ENCODE measurements around the gene DNPH1. TPM values are rescaled to one million over a fixed set of nuclear protein-coding genes. Genes with fewer than 3 reads are reported as not detected.

DNPH1 gene
- total RNA-seq, 1 donor: 21.6 TPM

DNA sequence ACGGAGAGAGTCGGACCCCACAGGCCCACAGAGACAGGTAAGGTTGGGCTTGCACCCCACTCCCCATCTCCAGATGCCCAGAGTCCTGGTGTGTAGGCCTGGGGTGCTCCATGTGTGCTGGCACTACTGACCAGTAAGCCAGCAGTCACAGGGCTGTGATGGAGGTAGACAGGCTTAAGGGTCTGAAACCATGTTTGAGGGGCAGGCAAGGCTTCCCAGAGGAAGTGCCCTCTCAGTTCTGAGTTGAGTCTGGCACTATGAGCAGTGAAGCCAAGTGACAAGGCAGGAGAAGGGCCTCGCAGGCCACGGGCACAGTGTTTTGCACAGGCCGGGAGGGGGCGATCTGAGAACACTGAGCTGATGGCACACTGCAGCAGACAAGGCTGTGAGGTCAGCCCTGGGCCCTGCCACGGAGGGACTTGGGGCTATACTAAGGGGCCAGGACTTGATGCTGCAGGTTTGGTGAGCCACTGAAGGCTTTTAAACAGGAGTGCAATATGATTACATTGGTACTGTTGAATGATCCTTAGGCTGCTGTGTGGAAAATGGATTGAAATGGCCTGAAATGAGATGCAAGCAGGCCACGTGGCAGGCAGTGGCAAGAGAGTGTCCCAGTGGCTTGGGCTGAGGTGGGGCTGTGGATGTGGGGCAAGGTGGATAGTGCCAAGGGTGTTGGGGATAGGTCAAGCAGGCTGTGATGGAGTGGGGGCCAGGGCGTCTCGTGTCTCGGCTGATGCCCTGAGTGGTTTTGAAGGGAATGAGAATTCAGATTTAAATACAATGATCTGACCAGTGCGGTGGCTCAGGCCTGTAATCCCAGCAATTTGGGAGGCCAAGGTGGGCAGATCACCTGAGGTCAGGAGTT, 34.3 kb upstream of the DNPH1 start:
- TF ChIP-seq, protein P1, sequence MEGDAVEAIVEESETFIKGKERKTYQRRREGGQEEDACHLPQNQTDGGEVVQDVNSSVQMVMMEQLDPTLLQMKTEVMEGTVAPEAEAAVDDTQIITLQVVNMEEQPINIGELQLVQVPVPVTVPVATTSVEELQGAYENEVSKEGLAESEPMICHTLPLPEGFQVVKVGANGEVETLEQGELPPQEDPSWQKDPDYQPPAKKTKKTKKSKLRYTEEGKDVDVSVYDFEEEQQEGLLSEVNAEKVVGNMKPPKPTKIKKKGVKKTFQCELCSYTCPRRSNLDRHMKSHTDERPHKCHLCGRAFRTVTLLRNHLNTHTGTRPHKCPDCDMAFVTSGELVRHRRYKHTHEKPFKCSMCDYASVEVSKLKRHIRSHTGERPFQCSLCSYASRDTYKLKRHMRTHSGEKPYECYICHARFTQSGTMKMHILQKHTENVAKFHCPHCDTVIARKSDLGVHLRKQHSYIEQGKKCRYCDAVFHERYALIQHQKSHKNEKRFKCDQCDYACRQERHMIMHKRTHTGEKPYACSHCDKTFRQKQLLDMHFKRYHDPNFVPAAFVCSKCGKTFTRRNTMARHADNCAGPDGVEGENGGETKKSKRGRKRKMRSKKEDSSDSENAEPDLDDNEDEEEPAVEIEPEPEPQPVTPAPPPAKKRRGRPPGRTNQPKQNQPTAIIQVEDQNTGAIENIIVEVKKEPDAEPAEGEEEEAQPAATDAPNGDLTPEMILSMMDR (IDR thresholded peaks at IDR 0.05; ENCODE audit: insufficient read depth, low read depth, low read length): peak; percentile 82
- H3K4me3 ChIP-seq (ENCODE audit: low read depth, low read length): no peak overlapping the region
- peak; percentile 65 for DNase-seq (ENCODE audit: low read depth)

DNA sequence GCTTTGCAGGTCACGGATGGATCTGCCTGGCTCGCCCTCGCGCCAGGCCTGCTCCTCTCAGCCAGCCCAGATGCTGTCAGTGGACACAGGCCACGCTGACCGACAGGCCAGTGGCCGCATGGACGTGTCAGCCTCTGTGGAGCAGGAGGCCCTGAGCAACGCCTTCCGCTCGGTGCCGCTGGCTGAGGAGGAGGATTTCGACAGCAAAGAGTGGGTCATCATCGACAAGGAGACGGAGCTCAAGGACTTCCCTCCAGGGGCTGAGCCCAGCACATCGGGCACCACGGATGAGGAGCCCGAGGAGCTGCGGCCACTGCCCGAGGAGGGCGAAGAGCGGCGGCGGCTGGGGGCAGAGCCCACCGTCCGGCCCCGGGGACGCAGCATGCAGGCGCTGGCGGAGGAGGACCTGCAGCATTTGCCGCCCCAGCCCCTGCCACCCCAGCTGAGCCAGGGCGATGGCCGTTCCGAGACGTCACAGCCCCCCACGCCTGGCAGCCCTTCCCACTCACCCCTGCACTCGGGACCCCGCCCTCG, 33.6 kb upstream of the DNPH1 start:
- no peak overlapping the region for H3K4me3 ChIP-seq (ENCODE audit: low read depth, low read length)
- TF ChIP-seq, protein P1 (IDR thresholded peaks at IDR 0.05; ENCODE audit: insufficient read depth, low read depth, low read length): no peak
- no peak for DNase-seq (ENCODE audit: low read depth)

DNA sequence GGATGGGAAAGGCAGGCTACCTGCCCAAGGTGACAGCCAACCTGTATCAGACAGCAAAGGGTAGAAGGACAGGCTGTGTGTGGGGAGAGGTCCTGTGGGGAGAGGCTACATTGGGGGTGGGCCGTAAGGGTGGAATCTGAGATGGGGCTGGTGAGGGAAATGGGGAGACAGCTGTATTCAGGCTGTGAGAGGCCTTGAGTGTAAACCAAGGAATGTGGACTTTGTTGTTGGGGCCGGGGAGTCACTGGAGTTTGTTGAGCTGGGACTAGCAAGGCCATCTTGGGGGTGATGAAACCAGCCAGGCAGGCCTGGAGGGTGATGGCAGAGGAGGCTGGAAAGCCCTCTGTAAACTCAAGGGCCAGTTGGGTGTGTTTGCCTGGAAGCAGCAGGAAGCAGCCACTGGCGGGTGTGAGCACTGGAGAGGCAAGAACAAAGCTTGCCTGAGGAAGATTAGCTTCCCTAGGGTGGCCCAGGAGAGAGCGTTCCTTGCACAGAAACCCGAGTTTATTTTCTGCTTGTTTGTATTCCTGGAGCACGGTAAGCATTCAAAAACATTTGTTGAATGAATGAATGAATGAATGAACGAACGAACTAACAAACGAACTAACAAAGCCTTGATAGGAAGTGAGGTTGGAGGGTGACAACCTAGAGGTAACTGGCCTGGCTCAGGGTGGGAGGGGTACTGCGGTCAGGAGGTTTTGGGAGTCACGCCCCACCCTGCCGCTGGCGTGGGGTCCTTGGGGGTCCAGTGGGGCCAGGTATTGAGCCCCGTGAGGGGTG, 32.9 kb upstream of the DNPH1 start:
- H3K4me3 ChIP-seq (ENCODE audit: low read depth, low read length): no peak overlapping the region
- DNase-seq (ENCODE audit: low read depth): no peak
- TF ChIP-seq, protein P1 (IDR thresholded peaks at IDR 0.05; ENCODE audit: insufficient read depth, low read depth, low read length): no peak

DNA sequence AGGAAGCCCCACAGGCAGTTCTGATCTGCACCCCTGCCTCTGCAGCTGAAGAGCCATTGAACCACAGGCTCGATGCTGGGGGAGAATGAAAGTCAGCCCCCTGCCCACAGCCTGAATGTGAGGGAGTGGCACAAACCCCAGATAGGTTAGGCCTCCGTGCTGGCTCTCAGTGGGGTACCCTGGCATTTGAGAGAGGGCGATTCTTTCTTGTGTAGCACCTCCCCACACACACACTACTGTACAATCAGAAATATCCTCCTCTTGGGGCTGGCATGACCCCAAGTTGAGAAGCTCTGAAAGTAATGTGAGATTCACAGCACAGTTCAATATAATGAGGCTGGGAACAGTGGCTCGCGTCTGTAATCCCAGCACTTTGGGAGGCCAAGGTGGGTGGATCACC, 31.9 kb upstream of the DNPH1 start:
- no peak for DNase-seq (ENCODE audit: low read depth)
- H3K4me3 ChIP-seq (ENCODE audit: low read depth, low read length): no peak overlapping the region
- TF ChIP-seq, protein P1 (IDR thresholded peaks at IDR 0.05; ENCODE audit: insufficient read depth, low read depth, low read length): no peak

DNA sequence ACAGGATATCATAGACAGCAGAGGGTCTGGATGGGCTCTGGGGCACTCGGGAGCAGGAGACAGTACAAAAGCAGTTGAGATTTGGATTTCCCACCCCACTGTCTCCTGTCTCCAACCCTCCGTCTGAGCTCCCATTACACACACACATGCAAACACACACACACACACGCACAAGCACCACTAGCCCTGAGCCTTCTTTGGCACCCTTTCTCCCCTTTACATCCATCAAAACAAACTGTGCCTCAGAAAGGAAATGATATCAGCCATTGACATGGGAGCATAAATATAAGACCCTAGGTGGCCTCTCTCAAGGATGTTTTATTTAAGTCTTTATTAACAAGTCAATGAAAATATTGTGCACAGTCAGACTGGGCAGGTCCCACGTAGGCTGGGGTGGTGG, 31.5 kb upstream of the DNPH1 start:
- TF ChIP-seq, protein P1 (IDR thresholded peaks at IDR 0.05; ENCODE audit: insufficient read depth, low read depth, low read length): no peak
- H3K4me3 ChIP-seq (ENCODE audit: low read depth, low read length): no peak overlapping the region
- no peak for DNase-seq (ENCODE audit: low read depth)

DNA sequence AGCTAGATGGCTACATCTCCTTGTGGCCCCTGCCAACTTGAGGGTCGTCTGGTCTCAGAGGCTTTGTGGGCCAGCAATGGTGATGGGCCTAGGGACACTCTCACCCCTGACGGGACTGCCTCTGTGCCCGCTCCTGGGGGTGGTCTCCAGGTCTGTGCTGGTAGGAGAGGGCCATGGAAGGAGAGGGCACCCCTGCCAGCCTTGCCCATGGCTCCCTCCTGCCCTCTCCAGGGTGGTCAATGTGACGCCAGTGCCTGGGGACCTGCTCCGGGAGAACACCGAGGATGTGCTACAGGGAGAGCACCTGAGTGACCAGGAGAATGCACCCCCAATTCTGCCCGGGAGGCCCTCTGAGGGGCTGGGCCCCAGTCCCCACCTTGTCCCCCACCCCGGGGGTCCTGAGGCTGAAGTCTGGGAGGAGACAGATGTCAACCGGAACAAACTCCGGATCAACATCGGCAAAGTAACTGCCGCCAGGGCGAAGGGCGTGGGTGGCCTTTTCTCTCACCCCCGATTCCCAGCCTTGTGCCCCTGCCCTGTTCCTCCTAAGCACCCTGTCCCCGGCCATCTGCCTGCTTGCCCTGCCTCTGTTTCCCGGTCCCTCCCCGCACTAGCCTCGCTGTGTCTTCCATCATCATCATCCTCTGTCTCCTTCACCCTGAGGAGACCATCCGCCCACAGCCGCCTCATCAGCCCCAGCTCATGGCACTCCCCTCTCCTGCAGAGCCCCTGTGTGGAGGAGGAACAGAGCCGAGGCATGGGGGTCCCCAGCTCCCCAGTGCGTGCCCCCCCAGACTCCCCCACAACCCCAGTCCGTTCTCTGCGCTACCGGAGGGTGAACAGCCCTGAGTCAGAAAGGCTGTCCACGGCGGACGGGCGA, 29.8 kb upstream of the DNPH1 start:
- DNase-seq (ENCODE audit: low read depth): no peak
- TF ChIP-seq, protein P1 (IDR thresholded peaks at IDR 0.05; ENCODE audit: insufficient read depth, low read depth, low read length): no peak

More for the DNA sequence above, 29.8 kb upstream of the DNPH1 start:
- H3K4me3 ChIP-seq (ENCODE audit: low read depth, low read length): no peak overlapping the region
